Left hindlimb (tissue), 1 donor: ENCODE data around the gene STOX1.
"Not testable (repeated sequence)": the region's sequence is repeated elsewhere in the genome, so short reads cannot be mapped to it uniquely, and the experiment has no call there.

ENCODE experiments used
- DNase-seq: peaks from one replicate; pipeline ENCODE4 v3.0.0-alpha.2; 2018

The STOX1 gene

DNA sequence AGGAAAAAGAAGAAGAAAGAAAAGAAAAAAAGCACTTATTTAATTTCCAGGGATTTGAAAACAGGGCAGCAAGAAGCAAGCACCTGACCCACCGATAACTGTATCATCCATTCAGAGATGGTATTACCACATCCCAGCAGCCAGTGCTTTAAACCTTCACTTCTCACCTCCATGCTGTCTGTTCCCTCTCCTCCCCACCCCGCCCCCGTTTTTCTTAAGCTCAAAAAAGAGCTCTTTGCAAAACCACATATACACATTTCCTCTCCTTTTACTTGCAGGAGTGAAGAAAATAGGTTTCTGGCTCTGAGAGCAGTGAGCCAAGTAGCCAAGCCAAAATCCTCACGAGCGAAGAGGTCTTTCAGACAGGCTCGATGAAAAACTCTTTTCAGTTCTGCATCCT, 2.2 kb downstream of the STOX1 start:
- no peak for DNase-seq

DNA sequence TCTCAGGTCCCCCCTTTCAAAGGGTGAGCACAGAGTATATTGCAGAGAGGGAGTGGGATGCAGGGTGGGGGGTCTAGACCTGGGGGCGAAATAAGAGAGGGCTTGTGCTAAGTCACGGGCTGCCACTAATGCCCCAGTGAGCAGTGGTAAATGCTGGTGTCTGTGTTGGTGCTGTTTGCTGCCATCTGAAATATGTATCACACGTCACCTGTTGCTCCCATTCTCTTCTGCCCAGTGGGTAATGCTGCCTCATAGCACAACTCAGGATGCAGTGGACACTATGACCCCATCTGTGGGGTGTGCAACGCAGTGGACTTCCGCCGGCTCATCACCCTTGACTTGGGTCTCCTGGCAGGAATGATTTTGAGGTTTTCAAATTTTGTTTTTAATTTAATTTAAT, 2.6 kb downstream of the STOX1 start:
- no peak for DNase-seq

DNA sequence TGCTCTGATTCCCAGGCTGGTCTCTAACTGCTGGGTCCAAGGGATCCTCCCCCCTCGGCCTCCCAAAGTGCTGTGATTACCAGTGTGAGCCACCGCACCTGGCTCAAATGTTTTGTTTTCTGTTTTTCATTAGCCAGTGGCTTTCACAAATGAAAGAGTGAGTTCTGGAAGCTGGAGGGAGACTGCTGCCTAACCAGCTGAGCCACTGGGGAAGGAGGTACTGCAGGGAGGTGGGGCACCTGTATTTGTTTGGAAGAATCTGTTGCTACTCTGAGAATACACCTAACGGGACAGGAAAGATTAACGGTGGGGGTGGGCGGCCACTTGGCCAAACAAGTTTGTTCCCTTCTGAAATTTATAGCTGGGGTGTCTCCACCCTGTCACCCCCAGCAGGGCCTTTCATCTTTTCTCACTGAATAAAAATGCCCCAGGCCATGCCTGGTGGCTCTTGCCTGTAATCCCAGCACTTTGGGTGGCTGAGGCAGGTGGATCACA, 4.7 kb downstream of the STOX1 start:
- DNase-seq: no peak

DNA sequence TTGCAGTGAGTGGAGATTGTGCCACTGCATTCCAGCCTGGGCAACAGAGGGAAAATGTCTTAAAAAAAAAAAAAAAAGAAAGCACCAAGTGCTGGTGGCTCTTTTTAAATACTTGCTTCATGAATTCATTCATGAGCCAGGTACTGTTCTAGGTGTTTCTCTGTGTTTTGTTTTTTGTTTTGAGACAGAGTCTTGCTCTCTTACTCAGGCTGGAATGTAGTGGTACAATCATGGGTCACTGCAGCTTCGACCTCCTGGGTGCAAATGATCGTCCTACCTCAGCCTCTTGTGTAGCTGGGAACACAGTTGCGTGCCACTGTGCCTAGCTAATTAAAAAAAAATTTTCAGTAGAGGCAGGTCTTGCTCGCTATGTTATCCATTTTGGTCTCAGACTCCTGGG, 5.3 kb downstream of the STOX1 start:
- DNase-seq: no peak

DNA sequence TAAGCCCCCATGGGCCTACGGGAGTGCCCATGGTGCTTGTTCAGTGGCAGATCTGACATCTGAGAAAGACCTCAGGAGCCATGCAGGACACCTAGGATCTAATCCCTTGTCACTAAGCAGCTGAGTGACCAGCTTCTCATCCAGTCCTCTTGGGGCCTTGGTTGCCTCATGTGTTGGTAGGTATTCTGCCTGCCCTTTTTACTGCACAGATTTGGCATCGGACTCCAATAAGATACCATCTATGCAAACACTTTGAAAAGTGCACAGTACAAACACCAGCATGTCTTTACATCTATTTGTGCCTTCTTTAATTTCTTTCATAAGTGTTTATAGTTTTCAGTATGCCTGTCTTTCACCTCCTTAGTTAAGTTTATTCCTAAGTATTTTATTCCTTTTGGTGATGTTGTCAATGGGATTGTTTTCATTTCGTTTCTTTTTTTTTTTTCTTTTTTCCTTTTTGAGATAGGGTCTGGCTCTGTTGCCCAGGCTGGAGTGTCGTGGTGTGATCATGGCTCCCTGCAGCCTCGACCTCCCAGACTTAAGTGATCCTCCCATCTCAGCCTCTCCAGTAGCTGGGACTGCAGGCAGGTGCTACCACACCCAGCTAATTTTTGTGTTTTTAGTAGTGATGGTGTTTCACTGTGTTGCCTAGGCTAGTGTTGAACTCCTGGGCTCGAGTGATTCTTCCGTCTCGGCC, 10.4 kb downstream of the STOX1 start:
- DNase-seq: no peak

DNA sequence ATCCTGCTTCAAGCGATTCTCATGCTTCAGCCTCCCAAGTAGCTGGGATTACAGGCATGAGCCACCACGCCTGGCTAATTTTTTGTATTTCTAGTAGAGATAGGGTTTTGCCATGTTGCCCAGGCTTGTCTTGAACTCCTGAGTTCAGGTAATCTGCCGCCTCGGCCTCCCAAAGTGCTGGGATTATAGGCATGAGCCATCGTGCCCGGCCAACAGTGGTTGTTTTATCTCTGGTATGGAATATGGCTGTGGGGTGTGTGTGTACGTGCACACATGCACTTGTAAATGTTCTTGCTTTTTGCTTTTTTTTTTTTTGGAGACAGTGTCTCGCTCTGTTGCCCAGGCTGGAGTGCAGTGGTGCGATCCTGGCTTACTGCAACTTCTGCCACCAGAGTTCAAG, 13.3 kb downstream of the STOX1 start:
- DNase-seq: not testable (repeated sequence)

DNA sequence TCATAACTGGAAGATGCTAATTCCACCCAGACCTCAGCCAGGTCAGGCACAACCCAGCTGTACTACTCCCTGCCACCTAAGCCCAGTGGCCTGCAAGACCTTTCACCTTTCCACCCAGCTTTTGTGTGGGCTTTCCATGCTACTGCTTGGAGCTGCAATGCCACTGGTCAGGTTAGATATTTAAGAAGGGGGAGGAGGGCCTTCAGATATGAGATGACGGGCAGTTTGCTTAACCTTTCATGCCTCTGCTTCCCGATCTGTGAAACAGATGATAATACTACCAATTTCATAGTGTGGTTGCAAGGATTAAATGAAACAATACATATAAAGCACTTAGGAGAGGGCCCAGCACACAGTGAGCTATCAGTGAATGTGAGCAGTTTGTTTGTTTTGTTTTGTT, 20.9 kb downstream of the STOX1 start:
- no peak for DNase-seq

DNA sequence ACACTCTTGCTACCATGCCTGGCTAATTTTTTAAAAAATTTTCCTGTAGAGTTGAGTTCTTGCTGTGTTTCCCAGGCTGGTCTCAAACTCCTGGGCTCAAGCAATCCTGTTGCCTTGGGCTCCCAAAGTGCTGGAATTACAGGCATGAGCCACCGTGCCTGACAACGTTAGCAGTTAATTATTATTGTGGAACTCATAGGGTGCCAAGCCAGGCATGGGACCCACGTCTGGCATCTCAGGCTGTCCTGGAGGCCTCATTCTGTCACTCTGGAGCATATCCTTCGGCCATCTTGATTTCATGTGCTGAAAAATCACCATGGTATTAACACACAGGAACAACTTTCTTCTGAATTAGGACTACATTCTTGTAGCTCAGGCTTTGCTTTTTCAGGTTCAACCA, 21.5 kb downstream of the STOX1 start:
- no peak for DNase-seq

DNA sequence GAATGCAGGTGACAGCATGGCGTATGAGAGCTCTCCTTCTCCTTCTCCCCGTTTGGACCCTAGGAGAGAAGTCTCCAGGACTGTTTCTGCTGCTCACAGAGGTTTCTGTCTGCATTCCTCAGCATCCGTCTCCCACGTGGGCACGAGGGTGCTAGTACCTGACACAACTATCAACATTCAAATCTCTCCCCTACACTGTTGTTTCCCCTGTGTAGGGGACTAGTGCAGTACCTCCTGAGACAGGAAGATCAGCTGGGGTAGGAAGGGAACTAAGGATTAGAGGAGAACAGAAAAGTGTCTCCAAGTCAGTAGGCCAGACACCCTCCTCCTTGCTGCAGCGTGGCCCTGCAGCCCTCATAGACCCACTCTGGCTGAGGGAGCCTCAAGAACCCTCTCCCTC, 29.0 kb downstream of the STOX1 start:
- DNase-seq: no peak

DNA sequence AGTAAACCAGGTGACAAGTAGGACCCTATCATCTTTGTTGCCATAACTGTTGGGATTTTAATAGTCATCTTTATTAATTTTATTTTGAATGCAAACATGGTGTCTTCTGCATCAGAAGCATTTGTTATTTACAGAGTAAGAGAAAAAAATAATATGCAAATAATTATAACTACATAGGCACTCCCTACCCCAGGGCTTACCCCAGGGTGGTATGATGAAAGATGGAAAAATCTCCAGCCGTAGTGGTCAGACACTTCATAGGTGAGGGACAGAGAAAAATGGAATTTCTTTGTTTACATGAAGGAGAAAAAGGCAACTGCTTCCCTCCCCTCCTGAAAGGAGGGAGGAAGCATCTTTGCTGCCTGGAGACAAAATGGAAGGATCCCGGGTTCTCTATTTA, 29.7 kb downstream of the STOX1 start:
- DNase-seq: no peak

DNA sequence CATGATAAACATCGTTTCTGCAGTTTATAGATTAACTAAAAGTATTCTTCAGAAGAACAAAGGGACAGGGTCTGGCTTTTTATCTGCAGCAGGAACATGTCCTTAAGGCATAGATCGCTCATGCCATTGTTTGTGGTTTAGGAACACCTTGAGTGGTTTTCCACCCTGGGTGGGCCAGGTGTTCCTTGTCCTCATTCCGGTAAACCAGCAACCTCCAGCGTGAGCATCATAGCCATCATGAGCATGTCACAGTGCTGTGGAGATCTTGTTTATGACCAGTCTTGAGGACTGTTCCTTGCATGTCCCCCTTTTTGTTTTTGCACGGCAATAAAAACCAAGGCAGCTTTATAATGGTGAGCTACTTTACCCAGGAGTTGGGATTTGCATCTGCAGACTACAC, 33.9 kb downstream of the STOX1 start:
- DNase-seq: no peak

DNA sequence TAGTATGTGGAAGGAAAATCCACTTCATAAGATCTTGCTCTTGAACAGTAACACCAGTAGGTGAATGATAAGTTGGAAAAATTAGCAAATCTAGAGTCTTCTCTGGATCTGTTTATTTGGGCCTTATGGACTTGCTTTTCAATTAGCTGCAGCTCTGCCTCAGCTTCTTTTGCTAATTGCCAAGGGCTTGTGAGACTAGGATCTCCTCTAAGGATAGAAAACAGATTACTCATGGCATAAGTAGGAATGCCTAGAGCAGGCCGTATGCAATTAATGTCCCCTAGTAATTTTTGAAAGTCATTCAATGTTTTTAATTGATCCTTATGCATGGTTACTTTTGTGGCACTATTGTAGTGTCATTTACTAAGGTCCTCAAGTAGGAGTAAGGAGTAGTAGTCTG, 37.3 kb downstream of the STOX1 start:
- DNase-seq: no peak

DNA sequence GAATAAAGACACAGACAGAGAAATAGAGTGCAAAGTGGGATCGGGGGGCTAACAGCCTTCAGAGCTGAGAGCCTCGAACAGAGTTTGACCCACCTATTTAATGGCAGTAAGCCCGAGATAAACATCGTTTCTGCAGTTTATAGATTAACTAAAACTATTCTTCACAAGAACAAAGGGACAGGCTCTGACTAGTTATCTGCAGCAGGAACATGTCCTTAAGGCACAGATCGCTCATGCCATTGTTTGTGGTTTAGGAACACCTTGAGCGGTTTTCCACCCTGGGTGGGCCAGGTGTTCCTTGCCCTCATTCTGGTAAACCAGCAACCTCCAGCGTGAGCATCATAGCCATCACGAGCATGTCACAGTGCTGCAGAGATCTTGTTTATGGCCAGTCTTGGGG, 40.8 kb downstream of the STOX1 start:
- DNase-seq: not testable (repeated sequence)

DNA sequence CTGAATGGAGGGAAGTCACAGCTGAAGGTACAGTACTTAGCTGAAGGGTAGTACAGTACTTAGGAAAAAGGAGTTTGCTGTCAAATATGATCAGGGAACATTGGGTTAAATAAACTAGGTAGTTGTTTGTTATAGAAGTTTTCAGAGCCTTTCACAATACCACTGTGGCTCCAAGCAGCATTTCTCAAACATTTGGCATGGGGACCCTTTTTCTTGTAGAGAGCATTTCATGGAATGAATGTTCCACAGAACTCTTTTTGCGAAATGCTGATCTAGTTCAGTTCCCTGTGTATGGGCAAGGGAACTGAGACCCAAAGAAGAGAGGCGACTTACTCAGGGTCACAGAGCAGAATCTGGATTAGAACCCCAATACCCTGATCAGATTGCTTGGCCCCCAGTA, 42.3 kb downstream of the STOX1 start:
- DNase-seq: no peak

DNA sequence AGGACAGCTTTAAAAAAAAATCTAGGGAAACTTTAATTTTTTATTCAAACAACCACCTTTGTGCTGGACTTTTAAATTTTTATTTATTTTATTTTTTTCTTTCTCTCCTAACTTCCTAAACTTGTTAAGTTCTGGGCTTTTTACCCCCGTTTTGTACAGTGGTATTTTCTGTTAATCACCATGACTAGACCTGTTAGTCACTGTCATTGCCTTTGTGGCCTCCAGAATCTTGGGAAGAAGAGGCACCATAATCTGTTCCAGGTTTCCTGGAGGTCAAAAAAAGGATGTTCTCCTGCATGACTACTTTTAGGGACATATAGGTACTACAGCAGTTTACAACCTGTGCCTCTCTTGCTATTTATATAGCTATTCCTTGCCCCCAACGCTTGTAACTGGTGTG, 42.7 kb downstream of the STOX1 start:
- DNase-seq: no peak

DNA sequence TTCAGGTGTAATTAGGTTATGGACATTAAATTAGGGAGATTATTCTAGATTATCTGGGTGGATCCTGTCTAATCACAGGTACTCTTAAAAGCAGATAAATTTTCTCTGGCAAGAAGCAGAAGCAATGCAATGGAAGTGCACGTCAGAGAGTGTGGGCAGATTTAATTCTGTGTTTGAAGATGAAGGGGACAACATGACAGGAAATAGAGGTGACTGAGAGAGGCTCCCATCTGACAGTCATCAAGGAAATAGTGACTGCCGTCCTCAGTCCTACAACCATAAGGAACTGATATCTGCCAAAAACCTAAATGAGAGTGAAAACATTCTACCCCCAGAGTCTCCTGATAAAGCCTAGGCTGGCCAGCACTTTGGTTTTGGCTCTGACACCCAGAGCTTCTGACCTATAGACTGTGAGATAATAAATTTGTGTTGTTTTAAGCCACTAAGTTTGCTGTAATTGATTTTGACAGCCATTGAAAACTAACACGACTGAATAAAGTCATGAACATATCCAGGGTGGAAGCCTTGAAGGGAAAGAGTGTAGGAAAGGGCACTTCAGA, 43.3 kb downstream of the STOX1 start:
- DNase-seq: no peak

DNA sequence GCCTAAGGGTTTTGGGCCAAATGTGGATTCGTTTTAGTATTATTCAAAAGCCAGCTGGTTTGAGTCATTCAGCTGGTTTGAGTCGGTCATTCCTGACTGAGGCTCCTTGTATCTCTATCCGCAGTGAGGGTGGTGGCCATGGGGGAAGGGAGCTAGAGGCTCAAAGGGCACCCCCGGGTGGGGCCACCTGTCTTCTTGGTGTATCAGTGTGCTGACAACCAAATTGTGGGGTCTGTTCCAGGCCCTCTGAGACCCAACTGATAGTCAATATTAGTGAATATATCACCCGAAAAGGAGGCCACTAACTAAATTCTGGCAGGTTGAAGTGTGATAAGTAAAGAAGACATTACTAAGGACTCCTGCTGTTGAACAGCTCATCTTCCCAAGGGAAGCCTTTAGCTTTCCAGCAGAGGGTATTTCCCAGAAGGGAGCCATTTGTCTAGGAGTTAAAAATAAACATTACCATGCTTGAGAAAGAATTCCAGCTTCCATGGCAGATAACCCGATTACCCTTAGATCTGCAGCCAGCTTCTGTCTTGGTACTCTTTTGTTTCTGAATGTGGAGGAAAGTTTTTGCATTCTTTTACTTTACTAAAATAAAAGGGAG, 43.9 kb downstream of the STOX1 start:
- DNase-seq: no peak

DNA sequence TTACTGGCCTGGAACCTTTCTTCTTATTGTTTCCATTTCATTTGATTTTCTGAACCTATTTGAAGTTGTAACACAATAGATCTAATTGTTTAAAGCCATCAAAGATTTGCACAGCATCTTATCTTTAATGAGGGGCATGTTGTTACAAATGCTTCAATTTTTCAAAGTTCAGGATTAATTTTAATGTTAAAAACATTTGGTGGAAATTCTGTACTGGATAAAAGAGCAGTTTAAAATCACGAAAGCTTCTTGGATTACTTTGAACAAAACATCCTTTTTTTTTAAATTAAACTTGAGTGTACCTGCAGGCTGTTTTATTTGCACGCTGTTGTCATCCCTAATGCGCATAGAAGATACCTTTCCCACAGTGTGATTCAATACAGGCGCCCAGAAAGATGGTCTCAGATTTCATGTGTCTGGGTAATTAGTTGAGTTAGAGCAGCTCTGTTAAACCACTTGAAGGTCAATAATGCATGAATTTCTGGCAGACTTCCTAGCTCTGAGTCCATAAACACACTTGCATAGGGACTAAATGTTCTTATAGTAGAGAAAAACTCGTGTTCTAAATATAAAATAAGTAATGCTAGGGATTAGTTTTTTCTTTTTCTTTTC, 44.5 kb downstream of the STOX1 start:
- peak; percentile 38 for DNase-seq

DNA sequence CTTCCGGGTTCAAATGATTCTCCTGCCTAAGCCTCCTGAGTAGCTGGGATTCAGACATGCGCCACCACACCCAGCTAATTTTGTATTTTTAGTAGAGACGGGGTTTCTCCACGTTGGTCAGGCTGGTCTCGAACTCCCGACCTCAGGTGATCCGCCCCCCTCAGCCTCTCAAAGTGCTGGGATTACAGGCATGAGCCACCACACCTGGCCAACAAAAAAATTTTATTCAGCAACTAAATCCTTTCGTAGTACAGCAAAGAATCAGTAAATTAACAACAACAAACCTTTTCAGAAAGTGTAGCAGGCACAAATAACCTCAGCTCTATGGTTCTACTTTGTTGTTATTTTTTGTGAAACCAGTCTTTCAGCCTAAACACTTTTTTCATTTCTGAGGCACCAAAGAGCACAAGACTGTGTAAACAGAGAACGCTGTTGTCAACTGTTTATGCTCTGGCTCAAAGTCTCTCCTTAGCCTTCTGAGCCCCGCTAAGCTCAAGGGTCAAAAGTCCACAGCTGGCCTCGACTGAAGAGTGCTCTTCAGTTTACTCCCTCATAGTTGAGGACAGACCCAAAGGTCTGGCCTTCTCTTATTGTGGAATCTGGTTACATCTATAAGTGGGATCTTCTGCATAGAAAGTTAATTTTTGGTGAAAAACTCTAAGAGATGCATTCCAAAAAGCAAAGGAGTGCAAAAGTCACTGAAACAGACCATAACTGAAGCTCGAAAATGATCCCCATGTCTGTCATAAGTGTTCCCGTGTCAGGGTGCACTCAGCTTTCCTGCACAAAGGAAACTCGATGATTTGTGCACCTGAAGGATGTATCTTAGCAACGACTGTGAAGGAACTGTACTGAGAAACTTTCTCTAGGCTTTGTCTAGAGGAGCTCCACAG, 49.2 kb downstream of the STOX1 start:
- DNase-seq: no peak

DNA sequence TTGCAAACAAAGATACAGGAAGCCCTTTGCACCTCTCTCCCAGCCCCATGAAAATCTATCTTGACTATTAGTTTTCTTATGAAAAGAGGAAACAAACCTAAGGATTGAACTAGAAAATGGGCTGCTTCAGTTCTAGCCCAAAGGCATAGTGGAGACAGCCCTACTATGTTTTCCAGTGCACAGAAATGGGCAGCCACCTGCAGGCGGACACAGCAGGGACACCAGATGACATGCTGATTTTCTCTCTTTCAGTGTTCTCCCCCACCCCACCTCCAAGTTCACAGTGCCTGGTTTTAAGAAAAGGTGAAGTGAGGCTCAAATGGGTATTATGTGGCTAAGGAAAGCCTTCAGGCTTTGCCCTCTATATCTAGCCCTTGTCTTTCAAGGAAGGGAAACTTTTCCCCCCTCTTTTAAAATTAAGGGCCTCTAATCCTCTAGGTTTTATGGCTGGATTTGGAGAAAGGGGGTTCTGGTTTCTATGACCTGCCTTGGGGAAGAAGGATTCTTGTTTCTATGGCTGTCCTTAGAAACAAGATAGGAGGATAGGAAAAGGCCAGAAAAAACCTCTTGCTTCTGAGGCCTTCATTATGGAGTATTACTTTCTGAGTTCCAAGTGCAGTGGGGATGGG, 50.3 kb downstream of the STOX1 start:
- no peak for DNase-seq

DNA sequence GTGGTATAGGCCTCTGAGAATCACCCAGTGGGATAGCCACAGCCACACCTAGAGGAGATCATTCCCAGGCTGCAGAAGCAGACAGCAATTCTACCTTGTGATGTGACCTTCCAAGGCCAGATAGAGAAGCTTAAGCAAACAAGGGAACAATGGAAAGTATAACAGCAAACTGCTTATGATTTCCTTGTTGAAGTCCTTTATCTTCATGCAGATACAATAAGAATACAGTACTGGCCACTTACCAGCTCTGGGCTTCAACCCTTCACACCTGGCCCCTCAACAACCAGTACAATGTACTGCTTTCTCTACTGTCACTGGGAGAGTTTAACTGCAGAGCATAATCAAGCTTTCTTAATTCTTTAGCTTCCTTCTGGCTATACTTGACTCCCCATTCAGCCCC, 51.2 kb downstream of the STOX1 start:
- DNase-seq: no peak

DNA sequence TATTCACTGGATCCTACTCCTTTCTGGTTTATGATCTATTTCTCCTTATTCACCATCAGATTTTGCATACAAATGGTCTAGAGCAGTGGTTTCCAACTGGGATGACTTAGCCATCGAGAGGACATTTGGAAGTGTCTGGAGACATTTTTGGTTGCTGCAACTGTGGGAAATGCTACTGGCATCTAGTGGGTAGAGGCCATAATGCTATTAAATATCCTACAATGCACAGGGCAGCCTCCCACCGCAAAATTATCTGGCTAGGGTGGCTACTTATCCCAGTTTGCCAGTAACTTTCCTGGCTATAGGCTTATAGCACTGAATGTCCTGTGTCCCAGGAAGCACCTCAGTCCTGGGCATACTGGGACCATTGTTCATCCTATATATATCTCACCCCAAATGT, 52.3 kb downstream of the STOX1 start:
- no peak for DNase-seq

DNA sequence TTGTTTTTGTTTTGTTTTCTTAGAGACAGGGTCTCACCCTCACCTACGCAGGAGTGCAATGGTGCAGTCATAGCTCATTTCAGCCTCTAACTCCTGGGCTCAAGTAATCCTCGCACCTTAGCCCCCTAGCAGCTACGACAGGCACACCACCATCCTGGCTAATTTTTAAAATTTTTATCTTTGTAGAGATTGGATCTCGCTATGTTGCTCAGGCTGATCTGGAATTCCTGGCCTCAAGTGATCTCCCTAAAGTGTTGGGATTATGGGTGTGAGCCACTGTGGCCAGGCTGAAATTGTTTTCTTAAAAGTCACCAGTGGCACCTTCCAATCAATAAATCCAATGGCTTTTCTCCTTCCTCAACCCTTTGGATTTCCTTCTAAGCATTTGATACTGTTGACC, 52.9 kb downstream of the STOX1 start:
- no peak for DNase-seq
